Nephron (organoid): ENCODE data around the gene STK32C.

ENCODE experiments used
- H3K27ac Mint-ChIP-seq, 3 experiments: 2 replicates each; pipeline ENCODE4 v1.8.0; 2020; ENCODE audit warnings: mixed read lengths in 3 of 3, mild to moderate bottlenecking in 2 of 3, moderate library complexity in 1 of 3
- H3K27me3 Mint-ChIP-seq: 2 replicates; pipeline ENCODE4 v1.8.0; 2021; ENCODE audit warnings: low read depth, mild to moderate bottlenecking, moderate library complexity, mixed read lengths
- H3K36me3 Mint-ChIP-seq: 2 replicates; pipeline ENCODE4 v1.8.0; 2020; ENCODE audit warnings: low read depth, mixed read lengths
- H3K4me1 Mint-ChIP-seq: 2 replicates; pipeline ENCODE4 v1.8.0; 2020; ENCODE audit warnings: mixed read lengths
- H3K4me3 Mint-ChIP-seq, 3 experiments: 2 replicates each; pipeline ENCODE4 v1.8.0; 2020; ENCODE audit warnings: mild to moderate bottlenecking in 3 of 3, mixed read lengths in 3 of 3, moderate library complexity in 2 of 3
- H3K9me3 Mint-ChIP-seq: 2 replicates; pipeline ENCODE4 v1.8.0; 2020; ENCODE audit warnings: mixed read lengths
- TF ChIP-seq, protein P1 (sequence below), 3 experiments: fragments of 200-600 bp; sonication (generic); IDR thresholded peaks; one replicate each; pipeline ENCODE4 v1.5.0; 2021; ENCODE audit warnings: antibody characterized with exemption in 3 of 3; ENCODE audit not compliant: unreplicated experiment in 3 of 3

STK32C gene

DNA sequence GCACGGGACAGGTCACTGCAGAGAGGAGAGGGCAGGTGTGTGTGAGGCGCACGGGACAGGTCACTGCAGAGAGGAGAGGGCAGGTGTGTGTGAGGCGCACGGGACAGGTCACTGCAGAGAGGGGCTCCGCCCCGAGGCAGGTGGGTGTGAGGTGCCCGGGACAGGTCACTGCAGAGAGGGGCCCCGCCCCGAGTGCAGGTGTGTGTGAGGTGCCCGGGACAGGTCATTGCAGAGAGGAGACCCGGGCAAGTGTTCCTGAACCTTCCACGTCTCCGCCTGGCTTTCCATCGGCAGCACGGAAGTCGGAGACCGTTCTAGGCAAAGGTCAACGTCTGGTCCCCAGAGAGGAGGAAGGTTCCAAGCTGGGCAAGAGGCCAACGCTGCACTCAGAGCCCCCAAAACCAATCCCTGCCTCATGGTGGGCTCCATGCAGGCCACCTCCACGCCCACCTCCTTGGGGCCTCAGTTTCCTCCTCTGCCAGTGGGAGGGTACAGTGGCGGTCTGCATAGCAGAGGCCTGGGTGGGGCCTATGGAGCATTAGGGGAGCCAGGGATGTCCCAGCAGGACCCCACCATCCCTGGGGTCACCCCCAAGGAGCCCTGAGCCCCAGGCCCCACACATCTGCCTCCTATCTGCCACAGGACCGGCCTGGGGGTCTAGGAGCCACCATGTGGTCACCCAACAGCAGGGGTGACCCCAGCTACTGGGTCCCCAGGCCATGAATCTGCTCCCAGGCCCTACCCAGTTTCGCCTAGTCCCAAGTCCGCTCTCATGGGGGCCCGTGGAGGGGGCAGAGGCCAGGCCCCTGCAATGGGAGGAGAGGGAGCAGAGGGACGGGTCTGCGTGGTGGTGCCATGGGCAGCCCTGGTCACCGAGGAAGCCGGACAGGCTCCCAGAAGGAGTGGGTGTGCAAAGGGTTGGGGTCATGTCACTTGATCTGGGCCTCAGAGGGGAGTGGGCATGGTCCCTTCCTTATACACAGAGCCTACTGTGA lies 57.0 kb downstream of the STK32C start:
- Mint-ChIP-seq H3K4me3 (no peak overlapping the region), H3K4me1 (peaks cover 14% of the 10 kb centered on the region), H3K9me3 (no peaks in the 10 kb centered on the region), H3K27ac (no peak overlapping the region), H3K36me3 (no peaks in the 10 kb centered on the region), H3K27me3 (peaks cover 5% of the 10 kb centered on the region)
- TF ChIP-seq, protein P1, sequence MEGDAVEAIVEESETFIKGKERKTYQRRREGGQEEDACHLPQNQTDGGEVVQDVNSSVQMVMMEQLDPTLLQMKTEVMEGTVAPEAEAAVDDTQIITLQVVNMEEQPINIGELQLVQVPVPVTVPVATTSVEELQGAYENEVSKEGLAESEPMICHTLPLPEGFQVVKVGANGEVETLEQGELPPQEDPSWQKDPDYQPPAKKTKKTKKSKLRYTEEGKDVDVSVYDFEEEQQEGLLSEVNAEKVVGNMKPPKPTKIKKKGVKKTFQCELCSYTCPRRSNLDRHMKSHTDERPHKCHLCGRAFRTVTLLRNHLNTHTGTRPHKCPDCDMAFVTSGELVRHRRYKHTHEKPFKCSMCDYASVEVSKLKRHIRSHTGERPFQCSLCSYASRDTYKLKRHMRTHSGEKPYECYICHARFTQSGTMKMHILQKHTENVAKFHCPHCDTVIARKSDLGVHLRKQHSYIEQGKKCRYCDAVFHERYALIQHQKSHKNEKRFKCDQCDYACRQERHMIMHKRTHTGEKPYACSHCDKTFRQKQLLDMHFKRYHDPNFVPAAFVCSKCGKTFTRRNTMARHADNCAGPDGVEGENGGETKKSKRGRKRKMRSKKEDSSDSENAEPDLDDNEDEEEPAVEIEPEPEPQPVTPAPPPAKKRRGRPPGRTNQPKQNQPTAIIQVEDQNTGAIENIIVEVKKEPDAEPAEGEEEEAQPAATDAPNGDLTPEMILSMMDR (IDR thresholded peaks at IDR 0.05; ENCODE audit: unreplicated experiment in 3 of 3): no peak

DNA sequence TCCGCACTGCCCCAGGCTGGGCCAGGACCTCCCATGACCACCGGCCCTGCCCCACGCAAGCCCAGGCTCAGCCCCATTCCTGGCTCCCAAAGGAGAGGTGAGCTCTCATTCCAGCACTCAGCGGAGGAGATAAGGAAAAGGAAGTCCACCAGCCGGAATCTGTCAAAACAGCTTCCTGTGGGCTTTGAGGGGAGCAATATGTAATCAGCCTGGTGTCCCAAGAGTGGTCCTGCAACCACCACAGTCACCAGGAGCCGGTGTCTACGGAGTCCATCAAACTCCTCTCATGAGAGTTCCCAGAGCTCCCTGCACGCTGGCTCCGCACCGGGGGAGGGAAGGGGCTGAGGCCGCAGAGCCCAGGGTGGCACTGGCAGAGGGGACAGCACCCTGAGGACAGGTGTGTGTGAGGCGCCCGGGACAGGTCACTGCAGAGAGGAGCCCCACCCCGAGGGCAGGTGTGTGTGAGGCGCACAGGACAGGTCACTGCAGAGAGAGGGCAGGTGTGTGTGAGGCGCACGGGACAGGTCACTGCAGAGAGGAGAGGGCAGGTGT lies 57.9 kb downstream of the STK32C start:
- no peak overlapping the region for H3K4me3 Mint-ChIP-seq
- peaks cover 5% of the 10 kb centered on the region for H3K27me3 Mint-ChIP-seq
- TF ChIP-seq, protein P1 (IDR thresholded peaks at IDR 0.05; ENCODE audit: unreplicated experiment in 3 of 3): no peak
- peaks cover 19% of the 10 kb centered on the region for H3K4me1 Mint-ChIP-seq
- no peaks in the 10 kb centered on the region for H3K36me3 Mint-ChIP-seq
- no peak overlapping the region for H3K27ac Mint-ChIP-seq
- no peaks in the 10 kb centered on the region for H3K9me3 Mint-ChIP-seq

DNA sequence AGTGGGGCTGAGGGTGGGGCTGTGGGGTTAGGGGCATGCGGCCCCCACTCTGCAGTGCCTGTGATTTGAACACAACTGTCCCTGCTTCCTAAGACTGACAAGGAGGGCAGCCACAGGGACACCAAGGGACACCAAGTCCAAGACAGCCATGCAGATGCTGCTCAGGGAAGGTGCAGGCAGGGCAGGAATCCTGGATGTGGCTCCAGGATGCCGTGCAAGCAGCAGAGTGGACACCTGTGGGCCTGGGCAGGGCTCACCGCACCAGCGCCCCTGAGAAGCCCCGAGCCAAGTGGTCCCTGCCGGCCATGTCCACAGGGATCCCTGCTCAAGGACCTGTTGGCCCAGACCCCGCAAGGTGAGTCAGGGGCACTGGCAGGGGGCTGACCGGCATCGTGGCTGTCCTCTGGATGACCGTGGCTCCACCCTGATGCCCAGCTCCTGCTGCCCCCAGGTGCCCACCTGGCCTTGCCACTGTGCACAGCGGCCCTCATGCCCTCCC lies 58.5 kb downstream of the STK32C start:
- Mint-ChIP-seq H3K27ac (no peak overlapping the region), H3K4me3 (peak overlapping the region in 1 of 3 experiments; percentile 23), H3K4me1 (peaks cover 22% of the 10 kb centered on the region), H3K9me3 (no peaks in the 10 kb centered on the region), H3K36me3 (no peaks in the 10 kb centered on the region), H3K27me3 (peaks cover 5% of the 10 kb centered on the region)
- TF ChIP-seq, protein P1 (IDR thresholded peaks at IDR 0.05; ENCODE audit: unreplicated experiment in 3 of 3): no peak

DNA sequence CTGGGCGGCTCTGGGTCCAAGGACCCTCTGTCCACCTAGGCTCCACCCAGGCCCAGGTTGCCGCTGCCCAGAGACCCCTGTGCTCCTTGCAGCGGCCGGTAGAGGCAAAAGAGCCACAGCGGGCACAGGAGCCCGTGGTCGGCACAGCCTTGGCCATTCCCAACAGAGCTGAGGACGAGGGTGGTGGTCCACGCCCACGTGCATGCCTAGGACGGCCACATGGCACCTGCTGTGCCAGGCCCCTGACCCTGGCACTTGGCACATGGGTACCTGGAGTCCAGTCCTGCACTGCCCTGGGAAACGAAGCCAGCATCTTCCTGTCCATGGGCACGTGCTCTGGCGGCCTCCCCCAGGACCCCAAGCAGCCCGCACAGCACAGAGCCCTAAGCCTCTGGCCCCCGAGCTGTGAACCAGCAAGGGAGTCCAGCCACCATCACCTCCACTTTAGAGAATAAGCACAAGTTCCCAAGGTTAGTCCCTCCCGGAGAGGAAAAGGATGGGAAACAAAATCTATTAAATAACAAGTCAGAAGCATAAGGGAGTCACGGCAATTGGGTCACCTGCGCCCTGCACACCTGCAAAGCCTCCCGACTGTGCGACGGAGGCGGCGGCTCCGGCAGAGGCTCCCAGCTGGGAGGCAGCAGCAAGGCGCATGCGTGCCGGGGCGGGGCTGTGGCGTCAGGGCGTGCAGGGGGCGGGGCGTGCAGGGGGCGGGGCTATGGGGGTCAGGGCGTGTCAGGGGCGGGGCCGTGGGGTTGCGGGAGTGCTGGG lies 59.1 kb downstream of the STK32C start:
- Mint-ChIP-seq H3K27ac (no peak overlapping the region), H3K27me3 (peaks cover 5% of the 10 kb centered on the region), H3K4me1 (peaks cover 22% of the 10 kb centered on the region), H3K9me3 (no peaks in the 10 kb centered on the region), H3K4me3 (peak overlapping the region; percentile 55 to 81 (median 65)), H3K36me3 (no peaks in the 10 kb centered on the region)
- TF ChIP-seq, protein P1 (IDR thresholded peaks at IDR 0.05; ENCODE audit: unreplicated experiment in 3 of 3): no peak

DNA sequence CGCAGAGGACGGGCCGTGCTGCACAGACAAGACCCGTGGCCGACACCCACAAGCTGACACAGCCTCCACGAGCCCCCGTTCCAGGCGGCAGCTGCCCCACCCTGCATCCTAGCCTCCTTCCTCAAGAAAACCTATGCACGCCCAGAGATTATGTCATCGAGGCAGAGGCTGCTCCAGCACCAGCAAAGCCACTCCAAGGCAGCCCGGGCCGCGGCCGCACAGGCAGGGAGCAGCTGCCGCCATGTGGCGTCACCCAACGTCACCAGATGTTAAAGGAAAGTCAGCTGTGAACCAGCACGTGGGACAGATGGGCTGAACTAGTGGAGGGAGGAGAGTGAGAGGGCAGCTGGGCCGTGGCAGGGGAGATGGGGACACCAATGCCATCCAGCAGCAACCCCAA lies 59.8 kb downstream of the STK32C start:
- peaks cover 19% of the 10 kb centered on the region for H3K4me1 Mint-ChIP-seq
- no peaks in the 10 kb centered on the region for H3K36me3 Mint-ChIP-seq
- TF ChIP-seq, protein P1 (IDR thresholded peaks at IDR 0.05; ENCODE audit: unreplicated experiment in 3 of 3): no peak
- H3K27me3 Mint-ChIP-seq: no peaks in the 10 kb centered on the region
- H3K4me3 Mint-ChIP-seq: peak overlapping the region; percentile 25 to 49 (median 31)
- H3K9me3 Mint-ChIP-seq: no peaks in the 10 kb centered on the region
- no peak overlapping the region for H3K27ac Mint-ChIP-seq
